Parathyroid adenoma (tissue), 2 donors: ENCODE data around the gene SLC18B1.

Experiments
- H2AFZ ChIP-seq: fragments of 300-600 bp; sonication (generic); one replicate; pipeline ENCODE4 v1.7.0; 2017; ENCODE audit warnings: antibody characterized with exemption, mild to moderate bottlenecking
- H3K27ac ChIP-seq: fragments of 300-600 bp; sonication (generic); one replicate; pipeline ENCODE4 v1.7.0; 2017
- H3K27me3 ChIP-seq: fragments of 300-600 bp; sonication (generic); one replicate; pipeline ENCODE4 v1.7.0; 2017; ENCODE audit warnings: low read length; ENCODE audit not compliant: control insufficient read depth, insufficient read depth
- H3K36me3 ChIP-seq: fragments of 300-600 bp; sonication (generic); one replicate; pipeline ENCODE4 v1.7.0; 2017; ENCODE audit warnings: low read length; ENCODE audit not compliant: control insufficient read depth, insufficient read depth
- H3K4me1 ChIP-seq: fragments of 300-600 bp; sonication (generic); one replicate; pipeline ENCODE4 v1.7.0; 2017; ENCODE audit warnings: control low read depth
- H3K4me2 ChIP-seq: fragments of 300-600 bp; sonication (generic); one replicate; pipeline ENCODE4 v1.7.0; 2017; ENCODE audit warnings: low read length
- H3K4me3 ChIP-seq: fragments of 300-600 bp; sonication (generic); one replicate; pipeline ENCODE4 v1.7.0; 2017; ENCODE audit warnings: low read depth, low read length
- H3K79me2 ChIP-seq: fragments of 300-600 bp; sonication (generic); one replicate; pipeline ENCODE4 v1.7.0; 2017; ENCODE audit warnings: control low read depth
- H3K9ac ChIP-seq: fragments of 300-600 bp; sonication (generic); one replicate; pipeline ENCODE4 v1.7.0; 2017; ENCODE audit warnings: mild to moderate bottlenecking
- H3K9me3 ChIP-seq: fragments of 300-600 bp; sonication (generic); one replicate; pipeline ENCODE4 v1.7.0; 2017; ENCODE audit warnings: low read length; ENCODE audit not compliant: control insufficient read depth
- CTCF ChIP-seq: fragments of 300-600 bp; sonication (generic); IDR thresholded peaks from one replicate; pipeline ENCODE4 v1.7.0; 2017; ENCODE audit warnings: antibody characterized with exemption, mild to moderate bottlenecking
- donor health status: primary hyperparathyroidism.

SLC18B1 gene

GRCh38 chr6:132830334-132830751 lies 31.9 kb upstream of the SLC18B1 start:
- Histone ChIP-seq H2AFZ (no peak overlapping the region), H3K4me1 (no peaks in the 10 kb centered on the region), H3K27me3 (no peaks in the 10 kb centered on the region), H3K4me3 (peak overlapping the region; percentile 0), H3K79me2 (no peaks in the 10 kb centered on the region), H3K4me2 (no peak overlapping the region), H3K9ac (no peak overlapping the region), H3K9me3 (no peaks in the 10 kb centered on the region), H3K36me3 (no peaks in the 10 kb centered on the region), H3K27ac (no peak overlapping the region)
- TF ChIP-seq CTCF: peak; percentile 56

GRCh38 chr6:132820629-132821381 lies 22.4 kb upstream of the SLC18B1 start:
- Histone ChIP-seq H3K9me3 (no peaks in the 10 kb centered on the region), H3K27ac (no peak overlapping the region), H3K27me3 (no peaks in the 10 kb centered on the region), H2AFZ (no peak overlapping the region), H3K4me1 (peaks cover 9% of the 10 kb centered on the region), H3K36me3 (no peaks in the 10 kb centered on the region), H3K9ac (no peak overlapping the region), H3K4me3 (no peak overlapping the region), H3K4me2 (no peak overlapping the region), H3K79me2 (peaks cover 2% of the 10 kb centered on the region)
- TF ChIP-seq CTCF: no peak

GRCh38 chr6:132819405-132820161 lies 21.1 kb upstream of the SLC18B1 start:
- Histone ChIP-seq H3K4me2 (no peak overlapping the region), H3K4me1 (peaks cover 9% of the 10 kb centered on the region), H3K27me3 (no peaks in the 10 kb centered on the region), H3K9me3 (no peaks in the 10 kb centered on the region), H3K9ac (no peak overlapping the region), H3K79me2 (peaks cover 11% of the 10 kb centered on the region), H3K27ac (no peak overlapping the region), H2AFZ (no peak overlapping the region), H3K36me3 (no peaks in the 10 kb centered on the region), H3K4me3 (no peak overlapping the region)
- no peak for TF ChIP-seq CTCF

GRCh38 chr6:132818404-132819359 lies 20.2 kb upstream of the SLC18B1 start:
- H3K27ac ChIP-seq: peak overlapping the region; percentile 22
- no peak for TF ChIP-seq CTCF
- H3K4me2 ChIP-seq: no peak overlapping the region
- H3K79me2 ChIP-seq: peaks cover 13% of the 10 kb centered on the region
- peaks cover 9% of the 10 kb centered on the region for H3K4me1 ChIP-seq
- H3K27me3 ChIP-seq: no peaks in the 10 kb centered on the region
- H3K9me3 ChIP-seq: no peaks in the 10 kb centered on the region
- H3K36me3 ChIP-seq: no peaks in the 10 kb centered on the region
- H3K9ac ChIP-seq: no peak overlapping the region
- H2AFZ ChIP-seq: no peak overlapping the region
- H3K4me3 ChIP-seq: no peak overlapping the region
